HG02642 (cell line): ENCODE results near the gene PSAP.
"Not testable (repeated sequence)": the region's sequence is repeated elsewhere in the genome, so short reads cannot be mapped to it uniquely, and the experiment has no call there.

Source experiments
- ATAC-seq: cut with Tn5 transposase; IDR thresholded peaks from one replicate; pipeline ENCODE4 v1.9.1; 2021; ENCODE audit warnings: mild to moderate bottlenecking; ENCODE audit not compliant: unreplicated experiment, poor library complexity

The PSAP gene

GRCh38 chr10:71850743-71851464, at the start of gene PSAP:
TSS of gene PSAP (minus strand) at chr10:71851251. CDS start at chr10:71851221, 30 bp downstream.
- peak; percentile 95 for ATAC-seq

GRCh38 chr10:71900441-71901180, 49.6 kb upstream of the PSAP start:
- no peak for ATAC-seq

GRCh38 chr10:71899665-71900412, 48.8 kb upstream of the PSAP start:
- no peak for ATAC-seq

GRCh38 chr10:71898346-71898745, 47.3 kb upstream of the PSAP start:
- not testable (repeated sequence) for ATAC-seq

GRCh38 chr10:71893920-71894319, 42.9 kb upstream of the PSAP start:
- ATAC-seq: no peak

GRCh38 chr10:71893258-71893815, 42.3 kb upstream of the PSAP start:
- ATAC-seq: no peak

GRCh38 chr10:71891437-71891836, 40.4 kb upstream of the PSAP start:
- no peak for ATAC-seq

- no peak for ATAC-seq
Observed at GRCh38 chr10:71889388-71889987, 38.4 kb upstream of the PSAP start.

- peak; percentile 94 for ATAC-seq
Observed at GRCh38 chr10:71888623-71889387, 37.8 kb upstream of the PSAP start.

GRCh38 chr10:71888248-71888622, 37.2 kb upstream of the PSAP start:
- no peak for ATAC-seq

- no peak for ATAC-seq
Observed at GRCh38 chr10:71887743-71888142, 36.7 kb upstream of the PSAP start.

GRCh38 chr10:71882813-71883659, 32.0 kb upstream of the PSAP start:
- ATAC-seq: no peak

- no peak for ATAC-seq
Observed at GRCh38 chr10:71881647-71882355, 30.8 kb upstream of the PSAP start.

- ATAC-seq: not testable (repeated sequence)
Observed at GRCh38 chr10:71881307-71881624, 30.2 kb upstream of the PSAP start.

- no peak for ATAC-seq
Observed at GRCh38 chr10:71880425-71881306, 29.6 kb upstream of the PSAP start.

GRCh38 chr10:71878327-71879034, 27.4 kb upstream of the PSAP start:
- ATAC-seq: no peak

GRCh38 chr10:71877821-71878220, 26.8 kb upstream of the PSAP start:
- no peak for ATAC-seq
